GM19467 (cell line): ENCODE measurements around the gene ACBD3.

Experiments used
- ATAC-seq: cut with Tn5 transposase; IDR thresholded peaks from one replicate; pipeline ENCODE4 v1.9.1; 2021; ENCODE audit warnings: mild to moderate bottlenecking, moderate library complexity; ENCODE audit not compliant: unreplicated experiment

Gene ACBD3

GRCh38 chr1:226116673-226117072 is 69.9 kb downstream of the ACBD3 start:
- ATAC-seq: no peak

GRCh38 chr1:226112626-226113025 is 73.9 kb downstream of the ACBD3 start:
- no peak for ATAC-seq

DNA sequence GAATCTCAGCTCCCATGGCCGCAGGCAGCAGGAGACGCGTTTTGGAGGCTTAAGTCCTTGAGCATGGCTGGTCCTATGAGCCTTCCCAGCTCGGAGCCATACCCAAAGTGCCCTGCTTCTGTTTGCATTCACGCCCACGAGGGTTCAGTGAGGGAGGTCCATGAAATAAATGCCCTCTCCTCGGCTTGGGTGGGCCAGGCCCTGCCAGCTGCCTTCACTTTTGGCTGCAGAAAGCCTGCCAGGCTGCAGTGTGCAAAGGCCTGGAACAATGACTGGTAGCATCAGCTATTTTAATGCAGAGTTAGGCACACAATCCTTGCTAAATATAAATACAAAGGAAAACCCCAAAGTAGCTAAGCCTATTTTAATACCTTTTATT is 74.7 kb downstream of the ACBD3 start:
- no peak for ATAC-seq

DNA sequence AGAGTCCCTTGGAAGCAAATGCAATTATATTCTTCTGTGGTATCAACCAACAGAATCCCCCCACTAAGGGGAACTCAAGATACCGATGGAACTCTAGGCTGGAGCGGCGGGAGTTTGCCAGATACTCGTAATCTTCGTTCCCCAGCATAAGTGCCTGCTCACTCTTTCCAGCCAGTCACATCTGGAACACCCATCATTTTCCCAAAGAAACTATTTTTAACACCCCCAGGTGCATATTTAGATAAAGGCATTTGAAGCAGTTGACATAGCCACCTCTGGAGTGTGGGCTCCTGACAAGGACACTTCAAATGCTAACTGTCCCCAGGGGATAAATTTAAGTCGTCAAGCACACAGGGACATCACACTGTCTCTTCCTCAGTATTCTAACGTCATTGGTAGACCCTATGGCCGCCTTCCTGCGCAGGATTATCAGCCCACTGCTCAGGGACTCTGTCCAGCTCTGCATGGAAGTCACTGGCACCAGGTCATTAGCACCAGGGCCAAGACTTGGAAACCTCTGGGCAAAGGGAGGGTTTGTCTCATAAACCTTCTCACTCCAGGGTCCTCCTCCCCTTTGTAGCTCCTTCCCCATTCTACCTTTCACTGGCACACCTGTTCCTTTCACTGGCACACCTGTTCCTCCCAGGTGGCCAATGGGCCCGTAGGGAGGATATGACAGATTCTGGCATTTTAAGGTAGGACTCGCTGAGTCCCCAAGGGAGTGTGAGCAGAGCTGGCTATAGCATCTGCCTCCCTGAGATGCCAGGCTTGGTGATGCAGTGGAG is 75.3 kb downstream of the ACBD3 start:
- no peak for ATAC-seq

GRCh38 chr1:226110249-226111097 is 76.1 kb downstream of the ACBD3 start:
- ATAC-seq: peak; percentile 71

GRCh38 chr1:226109829-226110248 is 76.7 kb downstream of the ACBD3 start:
- ATAC-seq: peak; percentile 80

DNA sequence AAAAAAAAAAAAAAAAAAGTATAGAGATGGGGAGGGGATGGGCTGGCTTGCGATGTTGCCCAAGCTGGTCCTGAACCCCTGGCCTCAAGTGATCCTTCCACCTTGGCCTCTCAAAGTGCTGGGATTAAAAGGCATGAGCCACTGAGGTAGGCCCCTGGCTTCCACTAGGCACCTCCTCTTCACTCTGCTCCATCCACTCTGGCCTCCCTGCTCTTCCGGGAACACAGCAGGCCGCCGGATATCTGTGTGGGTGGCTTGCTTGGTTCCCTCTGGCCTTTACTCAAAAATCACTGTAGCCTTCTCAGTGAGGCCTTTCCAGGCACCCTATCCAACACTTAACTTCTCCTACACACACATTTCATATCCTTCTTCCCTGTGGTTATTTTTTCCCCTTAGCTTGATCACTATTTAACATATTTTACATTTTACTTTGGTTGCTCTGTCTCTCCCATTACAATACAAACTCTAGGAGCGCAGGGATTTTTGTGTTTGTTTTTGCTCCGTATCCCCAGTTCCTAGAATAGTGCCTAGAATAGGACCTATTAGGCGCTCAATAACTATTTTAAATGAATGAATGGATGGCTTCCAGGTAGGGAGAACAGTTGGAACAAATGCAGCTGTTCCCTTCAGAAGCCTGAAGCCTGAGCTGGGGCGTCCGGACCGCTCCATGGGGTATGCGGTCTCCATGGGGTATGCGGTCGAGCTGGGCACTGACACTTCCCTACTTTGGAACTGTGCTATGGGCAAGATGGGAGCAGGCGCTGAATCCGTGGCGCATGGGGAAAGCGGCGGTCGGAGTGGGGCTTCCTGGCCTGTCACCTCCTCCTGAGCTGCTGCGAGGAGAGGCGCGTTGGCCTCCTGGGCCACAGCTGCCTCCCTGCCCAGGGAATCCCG is 77.4 kb downstream of the ACBD3 start:
- ATAC-seq: no peak

DNA sequence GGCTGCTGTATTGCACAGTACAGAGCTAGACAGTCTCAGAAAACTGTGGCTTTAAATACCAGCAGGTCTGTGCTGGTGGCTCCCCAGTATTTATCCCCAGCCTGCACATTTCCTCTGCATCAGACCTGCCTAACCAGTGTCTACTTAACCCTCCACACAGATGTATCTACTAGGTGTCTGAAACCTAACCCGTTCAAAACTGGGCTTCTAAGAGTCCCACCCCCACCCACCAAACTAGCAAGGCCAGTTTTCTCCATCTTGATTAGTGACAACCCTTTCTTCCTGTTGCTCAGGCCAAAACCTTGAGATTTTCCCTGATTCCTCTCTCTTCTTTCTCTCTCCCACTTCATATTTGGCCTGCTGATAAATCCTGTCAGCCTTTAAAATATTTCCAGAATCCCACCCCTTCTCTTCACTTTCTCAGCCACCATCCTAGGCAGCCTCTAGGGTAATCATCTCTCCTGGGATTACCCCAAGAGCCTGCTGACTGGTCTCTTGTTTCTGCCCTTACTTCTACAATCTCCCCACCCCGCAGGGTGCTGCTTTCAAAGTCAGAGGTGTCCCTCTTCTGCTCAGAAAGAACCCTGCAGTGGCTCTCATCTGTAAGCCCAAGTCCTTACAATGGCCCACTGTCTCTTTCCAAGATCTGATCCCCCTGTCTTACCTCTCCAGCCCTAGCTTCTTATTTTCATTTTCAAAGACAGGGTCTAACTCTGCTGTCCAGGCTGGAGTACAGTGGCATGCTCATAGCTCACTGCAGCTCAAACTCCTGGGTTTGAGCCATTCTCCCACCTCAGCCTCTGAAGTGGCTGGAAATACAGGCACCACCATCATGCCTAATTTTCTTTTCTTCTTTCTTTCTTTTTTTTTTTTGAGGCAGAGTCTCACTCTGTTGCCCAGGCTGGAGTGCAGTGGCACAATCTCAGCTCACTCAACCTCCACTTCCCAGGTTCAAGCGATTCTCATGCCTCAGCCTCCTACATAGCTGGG is 78.8 kb downstream of the ACBD3 start:
- no peak for ATAC-seq

DNA sequence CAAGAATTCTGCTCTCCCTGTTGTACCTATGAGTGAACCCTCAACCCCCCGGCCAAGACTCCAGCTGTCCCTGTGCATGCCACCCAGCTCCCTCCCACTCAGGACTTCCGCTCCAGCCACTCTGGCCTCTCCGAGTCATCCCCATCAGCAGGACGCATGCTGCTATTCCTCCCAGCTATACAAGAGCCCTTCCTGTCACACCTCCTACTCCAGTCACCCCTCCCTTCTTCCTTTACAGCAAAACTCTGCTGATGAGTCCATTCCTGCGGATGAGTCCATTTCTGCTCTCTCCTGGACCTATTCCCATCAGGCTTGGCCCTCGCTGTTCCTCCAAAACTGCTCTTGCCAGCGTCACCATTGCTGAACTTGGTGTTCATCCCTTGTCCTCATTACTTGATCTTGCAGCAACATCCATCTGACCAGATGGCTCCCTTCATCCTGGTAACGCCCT is 81.8 kb downstream of the ACBD3 start:
- no peak for ATAC-seq

DNA sequence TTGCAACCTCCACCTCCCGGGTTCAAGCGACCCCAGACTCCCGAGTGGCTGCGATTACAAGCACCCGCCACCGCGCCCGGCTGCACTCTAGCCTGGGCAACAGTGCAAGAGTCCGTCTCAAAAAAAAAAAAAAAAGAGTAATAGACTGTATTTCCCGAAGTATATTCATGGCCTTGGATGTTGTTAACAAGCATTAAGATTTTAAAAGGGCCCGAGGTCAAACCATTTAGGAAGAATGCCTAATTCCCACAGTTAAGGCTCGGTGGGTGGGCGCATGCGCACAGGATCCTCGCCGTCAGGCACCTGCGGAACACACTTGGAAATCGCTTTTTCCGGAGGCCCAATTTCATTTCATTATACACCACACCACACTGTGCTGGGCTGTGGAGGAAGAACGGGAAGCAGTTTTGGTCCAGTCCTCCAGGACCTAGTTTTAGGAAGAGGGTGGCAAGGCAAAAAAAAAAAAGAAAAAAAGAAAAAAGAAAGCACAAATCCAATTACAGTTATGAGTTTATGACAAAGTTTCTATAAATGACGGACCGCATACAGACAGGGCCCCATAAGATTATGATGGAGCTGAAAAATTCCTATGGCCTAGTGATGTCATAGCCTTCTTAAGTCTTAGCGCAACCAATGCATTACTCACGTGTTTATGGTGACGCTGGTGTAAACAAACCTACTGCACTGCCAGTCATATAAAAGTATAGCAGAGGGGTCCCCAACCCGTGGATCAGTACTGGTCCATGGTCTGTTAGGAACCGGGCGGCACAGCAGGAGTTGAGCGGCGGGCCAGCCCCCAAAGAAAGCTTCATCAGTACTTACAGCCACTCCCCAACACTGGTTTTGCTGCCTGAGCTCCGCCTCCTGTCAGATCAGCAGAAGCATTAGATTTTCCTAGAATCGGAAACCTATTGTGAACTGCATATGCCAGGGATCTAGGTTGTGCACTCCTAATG is 85.8 kb downstream of the ACBD3 start:
- ATAC-seq: no peak

- no peak for ATAC-seq
Observed at GRCh38 chr1:226098870-226099835, 87.4 kb downstream of the ACBD3 start.

GRCh38 chr1:226097866-226098625 is 88.5 kb downstream of the ACBD3 start:
- no peak for ATAC-seq

DNA sequence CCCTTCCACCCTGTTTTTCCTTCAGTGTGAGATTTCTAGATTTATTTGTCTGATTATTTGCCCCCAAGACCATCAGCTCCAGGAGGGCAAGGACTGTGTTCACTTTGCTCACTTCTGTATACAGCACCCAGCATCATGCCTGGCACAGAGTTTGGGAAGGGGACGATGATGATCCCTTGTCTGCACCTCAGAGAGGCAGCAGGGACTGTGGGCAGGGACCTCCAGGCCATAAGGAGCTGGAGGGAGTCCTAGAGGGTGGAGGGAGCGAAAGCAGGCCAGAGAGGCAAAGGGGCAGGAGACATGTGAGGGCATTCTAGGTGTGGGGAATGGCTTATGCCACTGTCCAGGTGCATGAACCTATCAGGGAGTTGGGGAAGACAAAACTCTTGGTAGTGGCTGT is 91.3 kb downstream of the ACBD3 start:
- no peak for ATAC-seq
